MCF 10A (cell line): ENCODE measurements around the gene KRTAP10-5. TPM values are rescaled to one million over a fixed set of nuclear protein-coding genes. Genes with fewer than 3 reads are reported as not detected.

Experiments
- BruUV-seq: library from RNA; stranded (reverse); fragments of 400-500 nt; replicated peaks from 2 replicates; lab custom pipeline; 2021; lab: Mats Ljungman, UMichigan
- CTCF ChIA-PET: fragments of 300-600 bp; sonication (Branson Sonifier 250); formaldehyde crosslinking; extraction: SDS; loops from one replicate; lab custom pipeline; 2021; ENCODE audit warnings: antibody characterized with exemption, inconsistent platforms; lab: Yijun Ruan, JAX
- POLR2A ChIA-PET: fragments of 300-600, 350-650 bp; sonication (Branson Sonifier 250); formaldehyde crosslinking; extraction: SDS; loops from one replicate; lab custom pipeline; 2020; ENCODE audit warnings: antibody characterized with exemption, inconsistent platforms; lab: Yijun Ruan, JAX
- DNase-seq: peaks from one replicate; pipeline ENCODE4 v3.0.0-alpha.2; 2018; ENCODE audit not compliant: unreplicated experiment
- H3K27ac Mint-ChIP-seq: one replicate; pipeline ENCODE4 v1.8.0; 2022; ENCODE audit warnings: mild to moderate bottlenecking, low read depth, mixed read lengths; ENCODE audit not compliant: unreplicated experiment
- H3K27me3 Mint-ChIP-seq: one replicate; pipeline ENCODE4 v1.8.0; 2022; ENCODE audit warnings: mixed read lengths; ENCODE audit not compliant: insufficient read depth, unreplicated experiment
- H3K36me3 Mint-ChIP-seq: one replicate; pipeline ENCODE4 v1.8.0; 2022; ENCODE audit warnings: mild to moderate bottlenecking, moderate library complexity, mixed read lengths; ENCODE audit not compliant: insufficient read depth, unreplicated experiment
- H3K4me1 Mint-ChIP-seq: one replicate; pipeline ENCODE4 v1.8.0; 2022; ENCODE audit warnings: mixed read lengths; ENCODE audit not compliant: insufficient read depth, unreplicated experiment
- H3K4me3 Mint-ChIP-seq: one replicate; pipeline ENCODE4 v1.8.0; 2022; ENCODE audit warnings: mild to moderate bottlenecking, moderate library complexity, mixed read lengths; ENCODE audit not compliant: unreplicated experiment
- H3K9me3 Mint-ChIP-seq: one replicate; pipeline ENCODE4 v1.8.0; 2022; ENCODE audit warnings: mixed read lengths; ENCODE audit not compliant: unreplicated experiment
- intact Hi-C: fragments of 100-400 bp; cut with micrococcal nuclease; formaldehyde crosslinking; loops from 2 replicates; pipeline ENCODE4 v1.14.1; 2022
- total RNA-seq: library from RNA; stranded (reverse); gene quantifications from 2 replicates; pipeline ENCODE4 v1.2.3, GENCODE V29; 2022
- TF ChIP-seq, protein P1 (sequence below): fragments of 200-600 bp; IDR thresholded peaks from one replicate; pipeline ENCODE4 v1.8.0; 2022; ENCODE audit warnings: antibody characterized with exemption, mild to moderate bottlenecking; ENCODE audit not compliant: unreplicated experiment

The KRTAP10-5 gene
- total RNA-seq, 1 experiment from 2014 or later, result not detected

DNA sequence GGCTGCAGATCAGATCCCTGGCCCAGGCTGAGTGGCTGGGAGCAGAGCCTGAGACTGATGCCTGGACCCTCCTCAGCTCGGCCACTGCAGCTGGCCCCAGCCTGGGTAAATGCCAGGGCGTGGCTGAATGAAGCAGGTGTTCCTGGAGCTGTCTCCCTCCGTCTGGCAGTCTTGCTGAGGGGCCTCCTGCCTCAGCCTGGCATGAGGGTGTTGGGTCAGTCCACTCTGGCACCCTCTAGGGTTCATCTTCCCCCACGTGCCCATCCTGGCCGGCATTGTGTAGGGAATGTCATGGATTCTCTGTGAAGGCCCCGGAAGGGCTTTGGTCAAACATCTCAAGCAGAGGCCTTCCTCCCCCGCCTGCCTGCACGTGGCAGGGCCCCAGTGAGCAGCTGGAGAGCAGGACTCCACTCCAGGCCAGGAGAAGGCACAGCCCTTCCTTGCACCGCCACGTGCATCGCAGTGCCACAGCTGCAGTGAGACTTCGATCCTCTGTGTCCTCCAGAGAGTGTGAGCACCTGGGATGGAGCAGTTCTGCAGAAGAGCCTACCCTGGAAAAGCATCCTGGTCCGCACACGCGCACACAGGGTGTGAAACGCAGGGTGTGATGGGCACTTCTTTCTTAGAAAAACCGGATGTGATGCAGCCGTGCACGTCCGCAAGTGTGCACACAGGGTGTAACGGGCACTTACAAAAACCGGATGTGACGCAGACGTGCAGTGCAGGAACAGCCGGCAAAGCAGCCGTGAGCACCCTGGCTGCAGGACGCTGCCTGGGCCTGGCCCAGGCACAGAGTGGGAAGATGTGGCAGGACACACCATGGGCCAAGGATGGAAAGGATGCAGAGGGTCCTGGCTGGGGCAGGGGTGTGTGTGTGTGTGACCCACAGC is 11.5 kb downstream of the KRTAP10-5 start:
- Mint-ChIP-seq H3K36me3 (no peaks in the 10 kb centered on the region), H3K9me3 (peaks cover 17% of the 10 kb centered on the region), H3K4me1 (no peaks in the 10 kb centered on the region), H3K27me3 (peaks cover 24% of the 10 kb centered on the region), H3K27ac (no peak overlapping the region), H3K4me3 (no peak overlapping the region)
- no TSS peak for BruUV-seq
- TF ChIP-seq, protein P1, sequence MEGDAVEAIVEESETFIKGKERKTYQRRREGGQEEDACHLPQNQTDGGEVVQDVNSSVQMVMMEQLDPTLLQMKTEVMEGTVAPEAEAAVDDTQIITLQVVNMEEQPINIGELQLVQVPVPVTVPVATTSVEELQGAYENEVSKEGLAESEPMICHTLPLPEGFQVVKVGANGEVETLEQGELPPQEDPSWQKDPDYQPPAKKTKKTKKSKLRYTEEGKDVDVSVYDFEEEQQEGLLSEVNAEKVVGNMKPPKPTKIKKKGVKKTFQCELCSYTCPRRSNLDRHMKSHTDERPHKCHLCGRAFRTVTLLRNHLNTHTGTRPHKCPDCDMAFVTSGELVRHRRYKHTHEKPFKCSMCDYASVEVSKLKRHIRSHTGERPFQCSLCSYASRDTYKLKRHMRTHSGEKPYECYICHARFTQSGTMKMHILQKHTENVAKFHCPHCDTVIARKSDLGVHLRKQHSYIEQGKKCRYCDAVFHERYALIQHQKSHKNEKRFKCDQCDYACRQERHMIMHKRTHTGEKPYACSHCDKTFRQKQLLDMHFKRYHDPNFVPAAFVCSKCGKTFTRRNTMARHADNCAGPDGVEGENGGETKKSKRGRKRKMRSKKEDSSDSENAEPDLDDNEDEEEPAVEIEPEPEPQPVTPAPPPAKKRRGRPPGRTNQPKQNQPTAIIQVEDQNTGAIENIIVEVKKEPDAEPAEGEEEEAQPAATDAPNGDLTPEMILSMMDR, result no peak
- intact Hi-C loops, result no loop called here
- ChIA-PET CTCF (no interaction called here), POLR2A (no interaction called here)
- no peak for DNase-seq

DNA sequence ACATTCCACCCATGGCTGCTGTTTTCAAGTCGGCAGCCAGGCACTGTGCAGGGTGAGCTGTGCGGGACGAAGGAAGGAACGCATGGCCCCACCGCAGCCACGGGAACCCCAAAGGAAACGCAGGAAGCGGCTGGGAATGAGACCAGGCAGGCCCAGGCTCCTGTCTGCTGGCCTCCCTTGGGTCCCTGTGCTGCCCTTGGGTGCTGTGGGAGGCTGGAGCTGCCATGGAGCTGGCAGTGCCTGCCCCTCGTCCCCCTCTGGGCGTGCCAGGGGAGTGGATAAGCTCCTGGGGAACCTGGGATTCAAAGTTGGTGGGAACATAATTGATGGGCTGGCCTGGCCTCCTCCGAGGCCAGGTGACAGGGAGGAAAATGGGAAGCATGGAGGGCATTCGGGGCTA is 12.1 kb downstream of the KRTAP10-5 start:
- Mint-ChIP-seq H3K27ac (no peak overlapping the region), H3K4me3 (no peak overlapping the region), H3K9me3 (peaks cover 17% of the 10 kb centered on the region), H3K27me3 (peaks cover 24% of the 10 kb centered on the region), H3K4me1 (no peaks in the 10 kb centered on the region), H3K36me3 (no peaks in the 10 kb centered on the region)
- DNase-seq, result no peak
- CTCF ChIA-PET, result interaction anchor here (0.5 kb wide), 1 partner anchor 237 kb away, joined by 3 read pairs; no protein-coding TSS in a partner anchor
- TF ChIP-seq, protein P1, result no peak
- intact Hi-C loops, result no loop called here
- POLR2A ChIA-PET, result no interaction called here
- BruUV-seq, result no TSS peak

DNA sequence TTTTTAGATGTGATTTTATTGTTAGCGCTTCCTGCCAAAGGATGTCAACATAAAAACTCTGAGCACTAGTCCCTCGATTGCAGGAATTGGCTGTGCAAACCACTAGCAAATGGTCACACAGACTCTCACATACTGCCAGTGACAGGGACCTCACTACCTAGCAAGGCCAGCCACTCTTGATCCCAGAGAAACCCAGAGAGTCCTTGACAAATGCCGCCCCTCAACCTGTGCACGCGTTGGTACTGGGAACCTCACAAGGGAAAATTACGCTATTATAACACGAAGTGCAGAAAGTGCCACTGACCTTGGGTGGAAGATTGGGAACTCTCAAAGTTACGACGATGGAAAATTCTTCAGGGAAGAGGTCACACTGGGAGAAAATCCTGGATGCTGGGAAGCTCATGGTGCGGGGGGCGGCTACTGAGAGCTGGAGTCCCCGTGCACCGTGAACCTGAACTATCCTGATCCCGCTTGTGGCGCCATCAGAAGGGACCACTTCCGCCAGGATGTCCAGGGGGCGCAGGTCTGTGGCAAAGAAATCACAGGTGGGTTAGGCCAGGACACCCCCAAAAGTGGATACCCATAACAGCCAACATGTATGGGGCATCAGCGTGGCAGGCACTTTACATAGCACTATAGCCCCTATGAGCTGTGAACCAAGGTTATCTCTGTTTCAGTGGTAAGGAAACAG is 12.8 kb downstream of the KRTAP10-5 start:
- Mint-ChIP-seq H3K4me1 (no peaks in the 10 kb centered on the region), H3K27ac (no peak overlapping the region), H3K4me3 (no peak overlapping the region), H3K9me3 (peaks cover 17% of the 10 kb centered on the region), H3K36me3 (no peaks in the 10 kb centered on the region), H3K27me3 (peaks cover 24% of the 10 kb centered on the region)
- TF ChIP-seq, protein P1, result no peak
- intact Hi-C loops, result no loop called here
- ChIA-PET CTCF (interaction anchor here (0.5 kb wide), 1 partner anchor 237 kb away, joined by 3 read pairs; no protein-coding TSS in a partner anchor), POLR2A (no interaction called here)
- no peak for DNase-seq
- no TSS peak for BruUV-seq

DNA sequence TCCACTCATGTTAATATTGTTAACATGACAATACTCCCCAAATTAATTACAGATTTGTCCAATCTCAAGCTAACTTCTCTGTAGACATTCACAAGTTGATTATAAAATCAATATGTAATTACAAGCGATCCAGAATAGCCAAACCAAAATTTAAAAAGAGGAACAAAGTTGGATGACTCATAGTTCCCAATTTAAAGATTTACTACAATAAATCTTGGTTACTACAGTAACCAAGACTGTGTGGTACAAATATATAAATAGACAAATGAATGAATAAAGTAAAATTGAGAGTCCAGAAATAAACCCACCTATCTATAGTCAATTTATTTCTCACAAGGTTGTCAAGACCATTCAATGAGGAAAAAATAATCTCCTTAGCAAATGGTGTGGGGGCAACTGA is 14.0 kb downstream of the KRTAP10-5 start:
- no peak overlapping the region for H3K27ac Mint-ChIP-seq
- TF ChIP-seq, protein P1, result no peak
- H3K9me3 Mint-ChIP-seq, result peaks cover 12% of the 10 kb centered on the region
- CTCF ChIA-PET, result no interaction called here
- no peaks in the 10 kb centered on the region for H3K4me1 Mint-ChIP-seq
- H3K36me3 Mint-ChIP-seq, result no peaks in the 10 kb centered on the region
- H3K27me3 Mint-ChIP-seq, result peaks cover 15% of the 10 kb centered on the region
- POLR2A ChIA-PET, result no interaction called here
- intact Hi-C loops, result no loop called here
- DNase-seq, result no peak
- H3K4me3 Mint-ChIP-seq, result no peak overlapping the region
- BruUV-seq, result no TSS peak
